Measurements from ENCODE around the gene UQCRC1. TPM values are rescaled to one million over a fixed set of nuclear protein-coding genes. Genes with fewer than 3 reads are reported as not detected.

The UQCRC1 gene
- total RNA-seq, 2 donors from 2014 or later: 682 to 753 TPM

DNA sequence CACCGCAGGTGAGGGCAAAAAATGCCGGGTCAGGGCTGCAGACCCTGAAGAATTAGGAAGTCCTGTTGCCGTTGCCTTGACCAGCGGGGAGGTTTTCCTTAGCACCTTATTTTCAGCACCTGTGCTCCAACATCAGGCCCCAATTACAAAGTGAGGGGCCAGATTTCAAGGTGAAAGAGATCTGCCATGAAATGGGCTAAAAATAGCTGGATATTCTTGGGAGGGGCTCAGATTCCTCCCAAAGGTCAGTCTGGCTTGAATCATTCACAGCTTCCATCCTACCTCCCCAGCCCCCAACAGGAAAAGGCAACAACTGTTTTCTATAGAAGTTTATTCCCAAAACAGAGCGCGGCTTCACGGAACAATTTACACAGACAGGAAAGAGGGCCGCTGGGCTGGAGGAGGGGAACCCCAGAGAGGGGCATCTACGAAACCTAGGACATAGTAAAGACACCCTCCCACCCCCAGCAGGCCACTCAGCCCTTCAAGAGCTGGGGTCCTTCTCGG is 26.8 kb upstream of the UQCRC1 start:
- Histone ChIP-seq H3K4me3 (peak overlapping the region; percentile 87), H3K36me3 (peaks cover 6% of the 10 kb centered on the region), H3K27ac (peak overlapping the region; percentile 78), H3K9me3 (no peaks in the 10 kb centered on the region), H3K9ac (ENCODE audit: low read depth in 2 of 2, low read length in 2 of 2) (peak overlapping the region; percentile 57 to 79), H3K27me3 (no peaks in the 10 kb centered on the region), H3K4me1 (peaks cover 4% of the 10 kb centered on the region)
- intact Hi-C loops (cut with DNase I): loop anchor here (10.0 kb wide), 1 partner anchor 171 kb away; a partner anchor contains a TSS
- DNase-seq: no peak
- TF ChIP-seq, protein P1, sequence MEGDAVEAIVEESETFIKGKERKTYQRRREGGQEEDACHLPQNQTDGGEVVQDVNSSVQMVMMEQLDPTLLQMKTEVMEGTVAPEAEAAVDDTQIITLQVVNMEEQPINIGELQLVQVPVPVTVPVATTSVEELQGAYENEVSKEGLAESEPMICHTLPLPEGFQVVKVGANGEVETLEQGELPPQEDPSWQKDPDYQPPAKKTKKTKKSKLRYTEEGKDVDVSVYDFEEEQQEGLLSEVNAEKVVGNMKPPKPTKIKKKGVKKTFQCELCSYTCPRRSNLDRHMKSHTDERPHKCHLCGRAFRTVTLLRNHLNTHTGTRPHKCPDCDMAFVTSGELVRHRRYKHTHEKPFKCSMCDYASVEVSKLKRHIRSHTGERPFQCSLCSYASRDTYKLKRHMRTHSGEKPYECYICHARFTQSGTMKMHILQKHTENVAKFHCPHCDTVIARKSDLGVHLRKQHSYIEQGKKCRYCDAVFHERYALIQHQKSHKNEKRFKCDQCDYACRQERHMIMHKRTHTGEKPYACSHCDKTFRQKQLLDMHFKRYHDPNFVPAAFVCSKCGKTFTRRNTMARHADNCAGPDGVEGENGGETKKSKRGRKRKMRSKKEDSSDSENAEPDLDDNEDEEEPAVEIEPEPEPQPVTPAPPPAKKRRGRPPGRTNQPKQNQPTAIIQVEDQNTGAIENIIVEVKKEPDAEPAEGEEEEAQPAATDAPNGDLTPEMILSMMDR (IDR thresholded peaks at IDR 0.05): no peak

DNA sequence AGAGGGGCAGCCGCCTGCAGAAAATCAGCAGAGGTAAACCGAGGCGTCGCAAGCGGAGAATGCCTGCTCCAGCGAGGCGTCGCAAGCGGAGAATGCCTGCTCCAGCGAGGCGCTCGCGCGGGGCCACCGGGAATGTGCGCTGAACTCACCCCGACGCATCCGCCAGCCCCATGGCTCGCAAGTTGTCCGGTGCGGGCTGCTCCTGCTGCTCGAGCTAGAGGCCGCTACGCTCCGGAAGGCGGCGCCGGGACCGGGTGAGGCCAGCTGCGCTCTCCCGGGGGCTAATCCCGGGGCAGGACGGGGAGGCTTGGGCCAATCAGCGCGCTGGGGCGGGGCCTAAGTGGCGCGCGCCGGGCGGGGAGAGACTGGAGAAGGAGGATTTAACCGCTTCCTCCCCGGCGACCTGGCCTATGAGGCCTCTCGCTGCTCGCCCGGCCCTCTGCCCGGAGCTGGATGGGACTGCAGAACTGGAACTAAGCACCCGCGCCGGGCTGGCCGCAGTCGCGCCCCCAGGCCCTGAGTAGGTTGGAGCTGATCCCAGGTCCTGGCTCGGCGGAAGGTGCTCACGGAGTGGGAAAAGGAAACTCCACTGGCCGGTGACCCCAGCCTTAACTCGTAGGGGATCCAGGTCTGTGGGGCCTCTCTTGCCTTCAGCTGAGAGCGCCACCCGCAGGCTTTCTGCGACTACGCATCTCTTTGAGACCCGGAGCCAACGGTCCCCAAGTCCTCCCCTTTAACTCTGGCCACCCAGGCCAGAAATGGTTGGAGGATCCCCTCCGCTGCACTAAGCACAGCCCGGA is 26.0 kb upstream of the UQCRC1 start, which contains the start of gene SLC26A6:
SLC26A6 (minus strand) TSS at position 240 of the 800 bp plus-strand sequence; CDS start at position 172, 68 bp downstream.
- H3K9ac ChIP-seq (ENCODE audit: low read depth in 2 of 2, low read length in 2 of 2): peak within 1 kb of the TSS; percentile 85 to 87
- H3K9me3 ChIP-seq: no peaks in the 10 kb centered on the region
- peaks cover 6% of the 10 kb centered on the region for H3K36me3 ChIP-seq
- H3K4me1 ChIP-seq: peaks cover 4% of the 10 kb centered on the region
- peak within 1 kb of the TSS; percentile 78 for H3K27ac ChIP-seq
- H3K4me3 ChIP-seq: peak within 1 kb of the TSS; percentile 87
- TF ChIP-seq, protein P1 (IDR thresholded peaks at IDR 0.05): peak; percentile 50
- intact Hi-C loops (cut with DNase I): loop anchor here (10.0 kb wide), 1 partner anchor 171 kb away; a partner anchor contains a TSS
- peak; percentile 99 for DNase-seq
- no peaks in the 10 kb centered on the region for H3K27me3 ChIP-seq

DNA sequence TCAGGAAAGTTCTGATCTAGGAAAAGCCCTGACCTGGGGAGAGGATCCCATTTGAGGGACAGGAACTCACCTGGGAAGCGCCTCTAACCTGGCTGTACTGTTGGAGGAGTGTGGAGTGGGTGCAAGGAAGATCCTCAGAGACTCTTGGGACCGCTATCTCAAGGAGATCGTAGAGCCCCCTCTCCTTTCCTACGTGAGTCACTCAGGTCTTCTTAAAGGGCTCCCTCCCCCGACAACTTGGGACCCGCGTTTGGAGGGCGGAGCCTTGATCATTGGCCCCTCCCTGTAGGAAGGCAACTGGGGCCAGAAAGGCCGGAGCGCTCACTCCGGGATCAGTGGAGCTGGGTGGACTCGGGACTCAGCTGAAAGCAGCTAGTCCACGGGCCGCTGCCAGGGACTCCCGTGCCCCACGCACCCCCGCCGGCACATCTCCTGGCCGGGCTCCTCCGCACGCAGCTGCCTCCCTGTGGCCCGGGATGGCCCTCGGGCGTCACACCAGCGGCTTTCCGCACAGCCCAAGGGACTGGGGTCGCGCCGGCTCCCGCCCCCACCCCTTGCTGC is 25.3 kb upstream of the UQCRC1 start:
- intact Hi-C loops (cut with DNase I): loop anchor here (10.0 kb wide), 1 partner anchor 170 kb away; a partner anchor contains a TSS
- peaks cover 10% of the 10 kb centered on the region for H3K36me3 ChIP-seq
- peak; percentile 82 for DNase-seq
- H3K4me1 ChIP-seq: peaks cover 4% of the 10 kb centered on the region
- H3K27me3 ChIP-seq: no peaks in the 10 kb centered on the region
- H3K4me3 ChIP-seq: peak overlapping the region; percentile 87
- H3K9me3 ChIP-seq: no peaks in the 10 kb centered on the region
- H3K27ac ChIP-seq: peak overlapping the region; percentile 78
- TF ChIP-seq, protein P1 (IDR thresholded peaks at IDR 0.05): no peak
- H3K9ac ChIP-seq (ENCODE audit: low read depth in 2 of 2, low read length in 2 of 2): peak overlapping the region; percentile 85 to 87

DNA sequence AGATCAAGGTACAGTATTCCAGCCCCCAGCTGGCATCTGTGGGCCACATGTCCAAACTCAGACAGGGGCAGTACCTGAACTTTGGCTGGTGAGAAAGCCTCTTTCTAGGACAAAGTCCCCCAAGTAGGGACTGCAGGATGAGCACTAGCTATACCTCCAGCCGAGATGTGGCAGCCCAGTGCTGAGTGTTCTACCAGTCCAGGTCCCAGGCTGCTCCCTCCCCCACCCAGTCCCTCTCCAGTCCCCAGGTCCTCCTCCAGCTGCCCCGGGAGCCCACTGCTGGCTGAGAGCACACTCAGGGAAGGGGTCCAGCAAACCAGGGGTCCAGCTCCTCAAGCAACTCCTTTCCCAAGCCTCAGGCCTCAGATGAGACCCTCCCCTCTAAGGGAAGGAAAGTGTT is 24.3 kb upstream of the UQCRC1 start:
- Histone ChIP-seq H3K4me3 (no peak overlapping the region), H3K9me3 (no peaks in the 10 kb centered on the region), H3K9ac (ENCODE audit: low read depth in 2 of 2, low read length in 2 of 2) (peak overlapping the region; percentile 24 to 85), H3K27me3 (no peaks in the 10 kb centered on the region), H3K4me1 (peaks cover 4% of the 10 kb centered on the region), H3K27ac (no peak overlapping the region), H3K36me3 (peaks cover 12% of the 10 kb centered on the region)
- TF ChIP-seq, protein P1 (IDR thresholded peaks at IDR 0.05): no peak
- no peak for DNase-seq
- intact Hi-C loops (cut with DNase I): loop anchor here (10.0 kb wide), 1 partner anchor 169 kb away; a partner anchor contains a TSS

DNA sequence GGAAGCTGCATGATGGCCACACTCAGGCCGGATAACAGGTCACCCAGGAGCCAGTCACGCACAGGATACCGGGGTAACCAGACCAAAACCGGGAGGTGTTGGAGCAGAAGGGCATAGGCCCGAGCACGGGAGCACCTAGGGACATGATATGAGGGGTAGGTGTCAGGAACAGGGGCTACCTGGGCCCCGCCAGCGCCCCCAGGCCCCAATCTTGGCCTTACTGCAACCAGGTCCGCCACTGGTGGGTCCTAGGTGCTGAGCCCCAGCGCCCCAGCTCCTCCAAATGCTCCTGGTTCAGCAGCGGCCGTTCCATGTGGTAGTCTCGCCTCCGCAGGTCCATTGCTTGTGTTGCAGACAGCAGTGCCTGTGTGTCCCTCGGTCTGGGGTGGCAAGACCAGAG is 23.8 kb upstream of the UQCRC1 start:
- Histone ChIP-seq H3K36me3 (peaks cover 12% of the 10 kb centered on the region), H3K4me3 (no peak overlapping the region), H3K27ac (no peak overlapping the region), H3K27me3 (no peaks in the 10 kb centered on the region), H3K9ac (ENCODE audit: low read depth in 2 of 2, low read length in 2 of 2) (no peak overlapping the region), H3K9me3 (no peaks in the 10 kb centered on the region), H3K4me1 (peaks cover 4% of the 10 kb centered on the region)
- TF ChIP-seq, protein P1 (IDR thresholded peaks at IDR 0.05): no peak
- DNase-seq: no peak
- intact Hi-C loops (cut with DNase I): loop anchor here (10.0 kb wide), 1 partner anchor 168 kb away; a partner anchor contains a TSS
